GM18868 (cell line): Measurements from ENCODE around the gene LRRC58.
"Not testable (repeated sequence)": the region's sequence is repeated elsewhere in the genome, so short reads cannot be mapped to it uniquely, and the experiment has no call there.

Source experiments
- ATAC-seq: cut with Tn5 transposase; IDR thresholded peaks from one replicate; pipeline ENCODE4 v1.9.1; 2021; ENCODE audit warnings: mild to moderate bottlenecking, moderate library complexity; ENCODE audit not compliant: unreplicated experiment

LRRC58 gene

GRCh38 chr3:120348991-120349854 is at the start of gene LRRC58:
Gene LRRC58, minus strand, starts transcription at chr3:120349354. Its CDS starts 111 bp downstream, at chr3:120349243.
- peak; percentile 86 for ATAC-seq

GRCh38 chr3:120396469-120396868 is 47.3 kb upstream of the LRRC58 start:
- ATAC-seq = no peak

GRCh38 chr3:120394347-120394746 is 45.2 kb upstream of the LRRC58 start:
- ATAC-seq = no peak

- ATAC-seq = no peak
Observed at GRCh38 chr3:120393761-120394160, 44.6 kb upstream of the LRRC58 start.

- no peak for ATAC-seq
Observed at GRCh38 chr3:120393243-120393642, 44.1 kb upstream of the LRRC58 start.

GRCh38 chr3:120382941-120383447 is 33.8 kb upstream of the LRRC58 start:
- no peak for ATAC-seq

GRCh38 chr3:120381503-120381902 is 32.3 kb upstream of the LRRC58 start:
- ATAC-seq = no peak

- not testable (repeated sequence) for ATAC-seq
Observed at GRCh38 chr3:120377948-120378347, 28.8 kb upstream of the LRRC58 start.

GRCh38 chr3:120370463-120370862 is 21.3 kb upstream of the LRRC58 start:
- no peak for ATAC-seq

GRCh38 chr3:120369037-120369467 is 19.9 kb upstream of the LRRC58 start:
- no peak for ATAC-seq

GRCh38 chr3:120368172-120368571 is 19.0 kb upstream of the LRRC58 start:
- ATAC-seq = peak; percentile 46

- no peak for ATAC-seq
Observed at GRCh38 chr3:120364821-120365220, 15.7 kb upstream of the LRRC58 start.

GRCh38 chr3:120364101-120364500 is 14.9 kb upstream of the LRRC58 start:
- no peak for ATAC-seq

GRCh38 chr3:120357807-120358206 is 8.7 kb upstream of the LRRC58 start:
- ATAC-seq = no peak

GRCh38 chr3:120355486-120355885 is 6.3 kb upstream of the LRRC58 start:
- peak; percentile 64 for ATAC-seq

GRCh38 chr3:120353463-120353862 is 4.3 kb upstream of the LRRC58 start:
- no peak for ATAC-seq

GRCh38 chr3:120352017-120352416 is 2.9 kb upstream of the LRRC58 start:
- ATAC-seq = no peak

- no peak for ATAC-seq
Observed at GRCh38 chr3:120350401-120350941, 1.3 kb upstream of the LRRC58 start.

GRCh38 chr3:120349855-120350125 is 636 bp upstream of the LRRC58 start:
- ATAC-seq = no peak

- ATAC-seq = peak; percentile 41
Observed at GRCh38 chr3:120348065-120348990, 826 bp downstream of the LRRC58 start.

- no peak for ATAC-seq
Observed at GRCh38 chr3:120344349-120344748, 4.8 kb downstream of the LRRC58 start.
